Liver (tissue), 9 donors: ENCODE data around the gene RPL35. TPM values are rescaled to one million over a fixed set of nuclear protein-coding genes. Genes with fewer than 3 reads are reported as not detected.

Experiments
- DNase-seq: peaks from one replicate; pipeline ENCODE4 v3.0.0-alpha.2; 2017; ENCODE audit warnings: low spot score
- H3K27ac ChIP-seq, 2 donors: one replicate each; pipeline ENCODE4 v1.7.0; 2013; ENCODE audit warnings: inconsistent platforms in 2 of 2, low read length in 2 of 2, control low read depth in 1 of 2, low read depth in 1 of 2, mild to moderate bottlenecking in 1 of 2
- H3K27me3 ChIP-seq, 4 donors: one replicate each; pipeline versions ENCODE4 v1.6.1 to v1.7.0; 2013; ENCODE audit warnings: low read length in 3 of 4, inconsistent platforms in 1 of 4, mild to moderate bottlenecking in 1 of 4, moderate library complexity in 1 of 4; ENCODE audit not compliant: control insufficient read depth in 4 of 4, insufficient read depth in 4 of 4
- H3K36me3 ChIP-seq, 4 donors: one replicate each; pipeline versions ENCODE4 v1.6.1 to v1.7.0; 2013; ENCODE audit warnings: low read length in 3 of 4, mild to moderate bottlenecking in 3 of 4, low read depth in 1 of 4, moderate library complexity in 1 of 4; ENCODE audit not compliant: control insufficient read depth in 4 of 4, insufficient read depth in 3 of 4
- H3K4me1 ChIP-seq, 4 donors: one replicate each; pipeline versions ENCODE4 v1.6.1 to v1.7.0; 2013; ENCODE audit warnings: low read length in 3 of 4, mild to moderate bottlenecking in 3 of 4, moderate library complexity in 1 of 4; ENCODE audit not compliant: control insufficient read depth in 4 of 4, insufficient read depth in 4 of 4
- H3K4me3 ChIP-seq, 3 donors: one replicate each; pipeline versions ENCODE4 v1.6.1 to v1.7.0; 2013; ENCODE audit warnings: low read length in 3 of 3, control low read depth in 1 of 3, low read depth in 1 of 3, mild to moderate bottlenecking in 1 of 3
- H3K9ac ChIP-seq, 2 donors: one replicate each; pipeline ENCODE4 v1.7.0; 2013; ENCODE audit warnings: low read length in 2 of 2, mild to moderate bottlenecking in 2 of 2, moderate library complexity in 2 of 2, control low read depth in 1 of 2, low read depth in 1 of 2
- H3K9me3 ChIP-seq, 4 donors: one replicate each; pipeline versions ENCODE4 v1.6.1 to v1.7.0; 2013; ENCODE audit warnings: low read length in 3 of 4; ENCODE audit not compliant: control insufficient read depth in 4 of 4
- ATF3 ChIP-seq: IDR thresholded peaks from 2 replicates; pipeline ENCODE4 v1.6.1; 2016; ENCODE audit warnings: antibody characterized with exemption
- FOXA1 ChIP-seq: IDR thresholded peaks from 2 replicates; pipeline ENCODE4 v1.6.1; 2016; ENCODE audit warnings: antibody characterized with exemption
- FOXA2 ChIP-seq: IDR thresholded peaks from 2 replicates; pipeline ENCODE4 v1.6.1; 2016; ENCODE audit warnings: antibody characterized with exemption
- HNF4A ChIP-seq, 2 donors: conservative IDR thresholded peaks; 2 replicates each; pipeline ENCODE4 v1.6.1; 2016; ENCODE audit warnings: antibody characterized with exemption in 2 of 2, mild to moderate bottlenecking in 2 of 2
- HNF4G ChIP-seq: IDR thresholded peaks from 2 replicates; pipeline ENCODE4 v1.6.1; 2016; ENCODE audit warnings: antibody characterized with exemption
- NR2F2 ChIP-seq: IDR thresholded peaks from 2 replicates; pipeline ENCODE4 v1.6.1; 2016; ENCODE audit warnings: antibody characterized with exemption
- RAD21 ChIP-seq, 2 donors: IDR thresholded peaks; 2 replicates each; pipeline ENCODE4 v1.6.1; 2016; ENCODE audit warnings: antibody characterized with exemption in 2 of 2, mild to moderate bottlenecking in 2 of 2
- REST ChIP-seq: IDR thresholded peaks from 2 replicates; pipeline ENCODE4 v1.6.1; 2016; ENCODE audit warnings: antibody characterized with exemption, mild to moderate bottlenecking
- WGBS: extraction: QIAGEN DNeasy Blood & Tissue Kit; methylation state at CpG from one replicate; pipeline ENCODE4 v1.1.7; 2013; 5-methylcytosine and 5-hydroxymethylcytosine counted together
- polyA plus RNA-seq, 2 donors: library from polyadenylated mRNA; stranded (reverse) in 1 of 2; unstranded in 1 of 2; fragments of 200-250 nt in 1 of 2; fragments of >200 nt in 1 of 2; fragmentation: Nextera tagmentation in 1 of 2; extraction: Ambion mirVana in 1 of 2; gene quantifications; one replicate each; pipeline versions ENCODE4 v1.2.1 to v1.2.3, GENCODE V29; 2013 to 2015
- total RNA-seq, 2 donors: library from RNA; depleted of rRNA; stranded (reverse); fragments of >200 nt; gene quantifications; one replicate each; pipeline ENCODE4 v1.2.3, GENCODE V29; 2014
- TF ChIP-seq, protein P1 (sequence below): fragments of 150-350 bp; IDR thresholded peaks from 2 replicates; pipeline ENCODE4 v1.5.1; 2017; ENCODE audit warnings: improper control_type of control experiment, low read depth, low read length; ENCODE audit not compliant: missing input control
- donor health status: healthy.
- donor health status: healthy.
- donor health status: healthy.
- donor health status: healthy.
- donor health status: healthy.

Gene RPL35
- total and polyA plus RNA-seq, 4 donors, result 623 to 1,101 (median 703) TPM

- WGBS, result 41% methylated on average over 2 of the region's 2 CpGs
- H3K4me1 ChIP-seq, result peaks cover 0 to 4% (median 0%) of the 10 kb centered on the region in 4 donors
- no peak for DNase-seq
- no peaks in the 10 kb centered on the region for H3K27me3 ChIP-seq
- TF ChIP-seq RAD21 (IDR thresholded peaks at IDR 0.05) (no peak), FOXA2 (no peak), HNF4G (no peak), NR2F2 (no peak), REST (no peak), ATF3 (no peak), FOXA1 (no peak), HNF4A (conservative IDR thresholded peaks at IDR 0.05) (no peak)
- TF ChIP-seq, protein P1, sequence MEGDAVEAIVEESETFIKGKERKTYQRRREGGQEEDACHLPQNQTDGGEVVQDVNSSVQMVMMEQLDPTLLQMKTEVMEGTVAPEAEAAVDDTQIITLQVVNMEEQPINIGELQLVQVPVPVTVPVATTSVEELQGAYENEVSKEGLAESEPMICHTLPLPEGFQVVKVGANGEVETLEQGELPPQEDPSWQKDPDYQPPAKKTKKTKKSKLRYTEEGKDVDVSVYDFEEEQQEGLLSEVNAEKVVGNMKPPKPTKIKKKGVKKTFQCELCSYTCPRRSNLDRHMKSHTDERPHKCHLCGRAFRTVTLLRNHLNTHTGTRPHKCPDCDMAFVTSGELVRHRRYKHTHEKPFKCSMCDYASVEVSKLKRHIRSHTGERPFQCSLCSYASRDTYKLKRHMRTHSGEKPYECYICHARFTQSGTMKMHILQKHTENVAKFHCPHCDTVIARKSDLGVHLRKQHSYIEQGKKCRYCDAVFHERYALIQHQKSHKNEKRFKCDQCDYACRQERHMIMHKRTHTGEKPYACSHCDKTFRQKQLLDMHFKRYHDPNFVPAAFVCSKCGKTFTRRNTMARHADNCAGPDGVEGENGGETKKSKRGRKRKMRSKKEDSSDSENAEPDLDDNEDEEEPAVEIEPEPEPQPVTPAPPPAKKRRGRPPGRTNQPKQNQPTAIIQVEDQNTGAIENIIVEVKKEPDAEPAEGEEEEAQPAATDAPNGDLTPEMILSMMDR, result no peak
- no peak overlapping the region for H3K9ac ChIP-seq
- H3K36me3 ChIP-seq, result no peaks in the 10 kb centered on the region
- H3K9me3 ChIP-seq, result no peaks in the 10 kb centered on the region
- no peak overlapping the region for H3K4me3 ChIP-seq
- H3K27ac ChIP-seq, result no peak overlapping the region
These were observed 33.0 kb downstream of the RPL35 start for GRCh38 chr9:124828489-124829333.

DNA sequence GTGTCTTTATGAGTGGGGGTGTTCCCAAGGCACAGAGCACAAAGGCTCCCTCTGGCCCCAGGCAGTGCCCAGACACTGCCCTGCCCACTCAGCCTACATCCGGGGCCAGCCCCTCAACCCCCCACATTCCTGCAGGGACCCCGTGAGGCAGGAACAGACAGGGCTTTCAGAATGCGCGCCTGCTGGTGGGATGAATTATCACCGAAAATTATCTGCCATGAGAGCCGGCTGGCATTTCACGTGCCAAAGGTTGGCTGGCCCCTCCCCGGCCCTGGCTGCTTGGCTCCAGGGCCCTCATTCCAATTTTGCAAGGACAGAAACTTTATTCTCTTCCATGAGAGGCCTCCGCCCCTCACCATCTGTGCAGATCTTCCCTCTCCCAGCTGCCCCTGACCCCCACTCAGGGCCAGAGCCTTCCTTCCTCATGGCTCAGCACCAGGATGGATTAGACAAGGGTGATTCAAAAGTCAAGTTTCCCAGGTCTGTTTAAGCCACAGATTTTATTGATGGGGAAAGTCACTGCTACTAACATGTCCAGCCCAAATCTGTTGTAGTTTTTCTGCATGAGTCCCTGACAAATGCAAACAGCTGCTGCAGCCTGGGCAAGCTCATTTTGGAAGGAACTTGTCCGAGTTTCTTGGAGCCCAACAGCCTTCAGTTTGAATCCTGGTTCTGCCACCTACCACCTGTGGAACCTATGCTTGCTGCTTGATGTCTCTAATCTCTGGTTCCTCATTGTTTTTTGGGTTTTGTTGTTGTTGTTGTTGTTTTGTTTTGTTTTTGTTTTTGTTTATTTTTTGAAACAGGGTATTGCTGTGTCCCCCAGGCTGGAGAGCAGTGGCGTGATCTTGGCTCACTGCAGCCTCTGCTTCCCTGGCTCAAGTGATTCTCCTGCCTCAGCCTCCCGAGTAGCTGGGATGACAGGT lies 40.8 kb downstream of the RPL35 start:
- 91% methylated on average over 12 of the region's 12 CpGs for WGBS
- Histone ChIP-seq H3K27ac (no peak overlapping the region), H3K9me3 (no peaks in the 10 kb centered on the region), H3K4me1 (peaks cover 0 to 4% (median 0%) of the 10 kb centered on the region in 4 donors), H3K36me3 (no peaks in the 10 kb centered on the region), H3K9ac (no peak overlapping the region), H3K4me3 (no peak overlapping the region), H3K27me3 (no peaks in the 10 kb centered on the region)
- TF ChIP-seq REST, result no peak
- TF ChIP-seq, protein P1, result no peak
- no peak for DNase-seq
